ENCODE data around the gene CDH5. TPM values are rescaled to one million over a fixed set of nuclear protein-coding genes. Genes with fewer than 3 reads are reported as not detected.

The CDH5 gene
- total RNA-seq, 1 experiment from 2014 or later, result 0.26 TPM

DNA sequence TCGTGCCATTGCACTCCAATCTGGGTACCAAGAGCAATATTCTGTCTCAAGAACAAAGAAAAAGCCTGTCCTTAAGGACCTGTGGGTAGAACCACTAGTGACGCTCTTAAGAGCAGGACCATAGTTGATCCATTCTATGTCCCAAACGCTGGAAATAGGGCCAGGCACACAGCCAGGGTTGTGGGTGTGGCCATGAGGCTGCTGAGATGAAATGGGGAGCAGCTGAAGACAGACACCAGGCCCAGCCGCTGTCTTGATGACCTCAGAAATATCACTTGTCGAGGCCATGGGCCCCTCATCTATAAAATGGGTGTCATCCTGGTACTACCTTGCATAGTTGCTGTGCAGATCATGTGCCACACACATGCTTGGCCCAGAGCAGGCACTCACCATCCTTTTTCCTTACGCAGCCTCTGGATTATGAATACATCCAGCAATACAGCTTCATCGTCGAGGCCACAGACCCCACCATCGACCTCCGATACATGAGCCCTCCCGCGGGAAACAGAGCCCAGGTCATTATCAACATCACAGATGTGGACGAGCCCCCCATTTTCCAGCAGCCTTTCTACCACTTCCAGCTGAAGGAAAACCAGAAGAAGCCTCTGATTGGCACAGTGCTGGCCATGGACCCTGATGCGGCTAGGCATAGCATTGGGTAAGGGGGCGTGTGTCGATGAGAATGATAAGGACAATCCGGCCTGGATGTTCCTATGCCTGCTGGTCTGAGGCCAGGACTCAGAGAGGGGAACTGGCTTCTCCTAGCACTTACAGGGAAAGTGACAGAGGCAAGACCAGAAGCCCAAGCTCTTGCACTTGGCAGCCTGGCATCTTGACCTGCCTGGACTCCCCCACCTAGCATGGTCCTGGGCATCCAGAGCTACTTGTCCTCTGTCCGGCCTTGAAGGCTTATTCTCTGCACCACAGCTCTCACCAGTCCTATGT is 25.5 kb downstream of the CDH5 start:
- intact Hi-C loops (cut with micrococcal nuclease; ENCODE audit: unreplicated experiment), result no loop called here
- CTCF ChIA-PET, result interaction anchor here (0.5 kb wide), 1 partner anchor 476 kb away, joined by 6 read pairs; no protein-coding TSS in a partner anchor
- H3K27ac ChIP-seq (ENCODE audit: low read depth, low read length, poor library complexity, severe bottlenecking), result no peak overlapping the region
- POLR2A ChIA-PET (ENCODE audit: low non-redundant PET), result no interaction called here
- no peak for DNase-seq (ENCODE audit: low spot score)
- BruUV-seq (replicated peaks), result no TSS peak
- no peaks in the 10 kb centered on the region for H3K27me3 ChIP-seq (replicated peaks; ENCODE audit: insufficient read depth, low read depth, low read length, poor library complexity)
- no peak for TF ChIP-seq EZH2 (IDR thresholded peaks at IDR 0.05; ENCODE audit: borderline replicate concordance, low read depth, low read length, poor library complexity, severe bottlenecking)
- TF ChIP-seq CTCF (conservative IDR thresholded peaks at IDR 0.05; ENCODE audit: low read depth, low read length), result no peak
- no peaks in the 10 kb centered on the region for H3K36me3 ChIP-seq (ENCODE audit: insufficient read depth, low read length, poor library complexity, severe bottlenecking)
- no peaks in the 10 kb centered on the region for H3K9me3 ChIP-seq (ENCODE audit: low read depth, low read length, poor library complexity, severe bottlenecking)
- no peak overlapping the region for H3K4me3 ChIP-seq (ENCODE audit: low read depth, low read length, poor library complexity, severe bottlenecking)
- no peaks in the 10 kb centered on the region for H3K4me1 ChIP-seq (ENCODE audit: insufficient read depth, low read length, poor library complexity, severe bottlenecking)

DNA sequence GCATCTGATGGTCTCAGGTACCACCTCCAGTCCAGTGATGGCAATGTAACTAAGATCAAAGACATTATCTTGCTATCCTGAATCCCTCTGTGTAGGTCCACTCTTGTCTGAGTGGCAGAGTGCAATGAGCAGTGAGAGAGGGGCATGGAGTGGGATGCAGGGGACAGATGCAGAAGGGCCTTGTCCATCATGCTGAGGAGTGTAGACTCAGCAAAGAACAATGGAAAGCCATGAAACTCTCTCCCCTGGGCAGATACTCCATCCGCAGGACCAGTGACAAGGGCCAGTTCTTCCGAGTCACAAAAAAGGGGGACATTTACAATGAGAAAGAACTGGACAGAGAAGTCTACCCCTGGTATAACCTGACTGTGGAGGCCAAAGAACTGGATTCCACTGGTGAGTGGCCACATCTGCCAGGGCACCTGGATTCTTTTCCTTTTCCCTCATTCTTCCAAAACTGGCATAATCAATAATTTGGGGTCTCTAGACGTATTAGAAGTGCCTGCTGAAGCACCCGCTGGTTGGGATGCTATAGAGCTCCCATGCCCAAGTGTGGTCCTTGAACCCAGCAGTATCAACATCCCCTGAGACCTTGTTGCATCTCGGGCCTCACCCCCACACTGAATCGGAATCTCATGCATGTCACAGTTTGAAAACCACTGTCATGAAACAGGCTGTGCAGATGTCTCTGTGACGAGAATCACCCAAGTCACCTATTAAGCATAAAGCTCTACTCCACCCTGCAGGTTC is 29.5 kb downstream of the CDH5 start:
- intact Hi-C loops (cut with micrococcal nuclease; ENCODE audit: unreplicated experiment), result no loop called here
- ChIA-PET CTCF (no interaction called here), POLR2A (ENCODE audit: low non-redundant PET) (no interaction called here)
- Histone ChIP-seq H3K36me3 (ENCODE audit: insufficient read depth, low read length, poor library complexity, severe bottlenecking) (no peaks in the 10 kb centered on the region), H3K4me3 (ENCODE audit: low read depth, low read length, poor library complexity, severe bottlenecking) (no peak overlapping the region), H3K4me1 (ENCODE audit: insufficient read depth, low read length, poor library complexity, severe bottlenecking) (peaks cover 17% of the 10 kb centered on the region), H3K9me3 (ENCODE audit: low read depth, low read length, poor library complexity, severe bottlenecking) (no peaks in the 10 kb centered on the region), H3K27me3 (replicated peaks; ENCODE audit: insufficient read depth, low read depth, low read length, poor library complexity) (no peaks in the 10 kb centered on the region), H3K27ac (ENCODE audit: low read depth, low read length, poor library complexity, severe bottlenecking) (no peak overlapping the region)
- TF ChIP-seq EZH2 (IDR thresholded peaks at IDR 0.05; ENCODE audit: borderline replicate concordance, low read depth, low read length, poor library complexity, severe bottlenecking) (no peak), CTCF (conservative IDR thresholded peaks at IDR 0.05; ENCODE audit: low read depth, low read length) (no peak)
- no TSS peak for BruUV-seq (replicated peaks)
- DNase-seq (ENCODE audit: low spot score), result no peak

DNA sequence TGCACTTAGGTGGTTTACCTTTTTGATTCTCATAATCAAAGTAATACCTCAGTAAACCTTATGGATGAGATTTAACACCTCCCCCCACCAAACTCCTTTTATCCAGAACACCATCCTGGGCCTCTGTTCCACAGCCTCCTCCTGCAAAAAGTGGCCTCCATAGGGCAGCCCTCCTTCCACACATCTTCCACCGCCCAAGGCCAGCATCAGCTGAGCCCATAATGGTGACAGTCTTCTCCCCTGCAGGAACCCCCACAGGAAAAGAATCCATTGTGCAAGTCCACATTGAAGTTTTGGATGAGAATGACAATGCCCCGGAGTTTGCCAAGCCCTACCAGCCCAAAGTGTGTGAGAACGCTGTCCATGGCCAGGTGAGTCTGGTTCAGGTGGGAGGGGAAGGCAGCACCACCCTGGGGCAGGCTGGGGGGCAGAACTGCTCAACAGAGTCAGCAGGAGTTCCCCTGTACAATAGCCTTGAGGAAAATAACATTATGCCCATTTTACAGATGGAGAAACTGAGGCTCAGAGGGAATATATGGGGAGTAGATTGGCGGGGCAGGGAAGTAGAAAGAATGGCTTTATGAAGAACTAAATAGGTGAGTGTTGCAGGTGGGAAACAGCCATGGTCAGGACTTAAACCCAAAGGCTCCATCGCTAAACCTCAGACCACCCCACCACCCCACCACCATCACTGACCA is 31.4 kb downstream of the CDH5 start:
- no TSS peak for BruUV-seq (replicated peaks)
- Histone ChIP-seq H3K27me3 (replicated peaks; ENCODE audit: insufficient read depth, low read depth, low read length, poor library complexity) (no peaks in the 10 kb centered on the region), H3K4me1 (ENCODE audit: insufficient read depth, low read length, poor library complexity, severe bottlenecking) (peaks cover 17% of the 10 kb centered on the region), H3K36me3 (ENCODE audit: insufficient read depth, low read length, poor library complexity, severe bottlenecking) (no peaks in the 10 kb centered on the region), H3K27ac (ENCODE audit: low read depth, low read length, poor library complexity, severe bottlenecking) (no peak overlapping the region), H3K4me3 (ENCODE audit: low read depth, low read length, poor library complexity, severe bottlenecking) (no peak overlapping the region), H3K9me3 (ENCODE audit: low read depth, low read length, poor library complexity, severe bottlenecking) (no peaks in the 10 kb centered on the region)
- intact Hi-C loops (cut with micrococcal nuclease; ENCODE audit: unreplicated experiment), result no loop called here
- CTCF ChIA-PET, result no interaction called here
- DNase-seq (ENCODE audit: low spot score), result no peak
- POLR2A ChIA-PET (ENCODE audit: low non-redundant PET), result no interaction called here
- no peak for TF ChIP-seq EZH2 (IDR thresholded peaks at IDR 0.05; ENCODE audit: borderline replicate concordance, low read depth, low read length, poor library complexity, severe bottlenecking)
- TF ChIP-seq CTCF (conservative IDR thresholded peaks at IDR 0.05; ENCODE audit: low read depth, low read length), result no peak

All from A673 (cell line).